Activated naive CD4-positive, alpha-beta T cell treated with anti-CD3 and anti-CD28 coated beads, Interleukin-2, amount 10 ng/mL, durations not matched to agents 7 days and 5 days (primary cell): ENCODE results near the gene UGT1A6.

Experiments used
- CTCF ChIA-PET: fragments of 350-600 bp; sonication (Branson Sonifier 250); formaldehyde crosslinking; loops from one replicate; lab custom pipeline; 2021; ENCODE audit warnings: antibody characterized with exemption; lab: Charles Lee
- DNase-seq: peaks from one replicate; pipeline ENCODE4 v3.0.0-alpha.2; 2020
- H3K27ac Mint-ChIP-seq: one replicate; pipeline ENCODE4 v1.8.0; 2021; ENCODE audit warnings: mild to moderate bottlenecking, moderate library complexity, mixed read lengths
- H3K27me3 Mint-ChIP-seq: one replicate; pipeline ENCODE4 v1.8.0; 2021; ENCODE audit warnings: mild to moderate bottlenecking, mixed read lengths
- H3K36me3 Mint-ChIP-seq: one replicate; pipeline ENCODE4 v1.8.0; 2021; ENCODE audit warnings: mixed read lengths
- H3K4me1 Mint-ChIP-seq: one replicate; pipeline ENCODE4 v1.8.0; 2021; ENCODE audit warnings: mixed read lengths
- H3K4me3 Mint-ChIP-seq: one replicate; pipeline ENCODE4 v1.8.0; 2021; ENCODE audit warnings: mild to moderate bottlenecking, moderate library complexity, mixed read lengths
- H3K9me3 Mint-ChIP-seq: one replicate; pipeline ENCODE4 v1.8.0; 2021; ENCODE audit warnings: mixed read lengths

The UGT1A6 gene

GRCh38 chr2:233816334-233816733 lies 123.6 kb downstream of the UGT1A6 start:
- H3K36me3 Mint-ChIP-seq, result no peaks in the 10 kb centered on the region
- no peak for DNase-seq
- H3K27ac Mint-ChIP-seq, result no peak overlapping the region
- no peaks in the 10 kb centered on the region for H3K9me3 Mint-ChIP-seq
- CTCF ChIA-PET, result no interaction called here
- H3K4me1 Mint-ChIP-seq, result no peaks in the 10 kb centered on the region
- no peak overlapping the region for H3K4me3 Mint-ChIP-seq
- peaks cover 26% of the 10 kb centered on the region for H3K27me3 Mint-ChIP-seq

GRCh38 chr2:233816771-233817170 lies 124.1 kb downstream of the UGT1A6 start:
- Mint-ChIP-seq H3K27me3 (peaks cover 26% of the 10 kb centered on the region), H3K36me3 (no peaks in the 10 kb centered on the region), H3K4me3 (no peak overlapping the region), H3K27ac (no peak overlapping the region), H3K9me3 (no peaks in the 10 kb centered on the region), H3K4me1 (no peaks in the 10 kb centered on the region)
- CTCF ChIA-PET, result no interaction called here
- DNase-seq, result no peak

GRCh38 chr2:233817361-233817911 lies 124.7 kb downstream of the UGT1A6 start:
- no peaks in the 10 kb centered on the region for H3K36me3 Mint-ChIP-seq
- H3K4me1 Mint-ChIP-seq, result no peaks in the 10 kb centered on the region
- H3K9me3 Mint-ChIP-seq, result no peaks in the 10 kb centered on the region
- DNase-seq, result peak; percentile 16
- peaks cover 26% of the 10 kb centered on the region for H3K27me3 Mint-ChIP-seq
- no peak overlapping the region for H3K4me3 Mint-ChIP-seq
- no peak overlapping the region for H3K27ac Mint-ChIP-seq
- CTCF ChIA-PET, result no interaction called here

- H3K27me3 Mint-ChIP-seq, result peaks cover 26% of the 10 kb centered on the region
- H3K36me3 Mint-ChIP-seq, result no peaks in the 10 kb centered on the region
- no peak overlapping the region for H3K27ac Mint-ChIP-seq
- H3K4me3 Mint-ChIP-seq, result no peak overlapping the region
- H3K9me3 Mint-ChIP-seq, result no peaks in the 10 kb centered on the region
- CTCF ChIA-PET, result no interaction called here
- H3K4me1 Mint-ChIP-seq, result no peaks in the 10 kb centered on the region
- peak; percentile 18 for DNase-seq
These were observed 125.4 kb downstream of the UGT1A6 start for GRCh38 chr2:233817995-233818638.

GRCh38 chr2:233818639-233819621 lies 126.2 kb downstream of the UGT1A6 start:
- Mint-ChIP-seq H3K4me1 (no peaks in the 10 kb centered on the region), H3K27me3 (peaks cover 29% of the 10 kb centered on the region), H3K4me3 (no peak overlapping the region), H3K36me3 (no peaks in the 10 kb centered on the region), H3K27ac (no peak overlapping the region), H3K9me3 (no peaks in the 10 kb centered on the region)
- DNase-seq, result peak; percentile 6
- CTCF ChIA-PET, result no interaction called here

- Mint-ChIP-seq H3K36me3 (no peaks in the 10 kb centered on the region), H3K9me3 (no peaks in the 10 kb centered on the region), H3K27me3 (peaks cover 23% of the 10 kb centered on the region), H3K4me1 (no peaks in the 10 kb centered on the region), H3K4me3 (no peak overlapping the region), H3K27ac (no peak overlapping the region)
- DNase-seq, result peak; percentile 17
- CTCF ChIA-PET, result no interaction called here
These were observed 127.4 kb downstream of the UGT1A6 start for GRCh38 chr2:233819884-233820773.

- H3K27ac Mint-ChIP-seq, result no peak overlapping the region
- H3K4me1 Mint-ChIP-seq, result no peaks in the 10 kb centered on the region
- CTCF ChIA-PET, result no interaction called here
- peaks cover 24% of the 10 kb centered on the region for H3K27me3 Mint-ChIP-seq
- peak; percentile 4 for DNase-seq
- H3K9me3 Mint-ChIP-seq, result no peaks in the 10 kb centered on the region
- H3K36me3 Mint-ChIP-seq, result no peaks in the 10 kb centered on the region
- no peak overlapping the region for H3K4me3 Mint-ChIP-seq
These were observed 128.1 kb downstream of the UGT1A6 start for GRCh38 chr2:233820774-233821105.

DNA sequence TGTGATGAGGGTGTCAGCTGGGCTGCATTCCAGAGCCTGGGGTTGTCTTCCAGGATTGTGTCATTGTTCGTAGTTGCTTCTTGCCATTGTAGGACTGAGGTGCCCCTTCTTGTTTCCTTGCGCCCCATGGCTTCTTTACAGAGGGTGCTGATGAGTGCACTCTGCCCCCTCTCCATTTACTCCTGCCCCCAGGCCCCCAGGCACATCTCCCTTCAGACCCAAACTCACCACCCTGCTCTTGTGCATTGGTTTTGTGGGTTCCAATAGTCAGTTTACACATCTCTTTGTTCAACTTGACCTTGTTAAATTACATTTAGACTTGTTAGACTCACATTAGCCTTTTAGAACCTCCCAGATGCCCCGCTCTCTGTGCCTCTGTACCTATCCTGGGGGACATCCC lies 128.5 kb downstream of the UGT1A6 start:
- CTCF ChIA-PET, result no interaction called here
- H3K4me1 Mint-ChIP-seq, result no peaks in the 10 kb centered on the region
- peaks cover 24% of the 10 kb centered on the region for H3K27me3 Mint-ChIP-seq
- DNase-seq, result peak; percentile 14
- no peaks in the 10 kb centered on the region for H3K36me3 Mint-ChIP-seq
- no peak overlapping the region for H3K4me3 Mint-ChIP-seq
- no peak overlapping the region for H3K27ac Mint-ChIP-seq
- H3K9me3 Mint-ChIP-seq, result no peaks in the 10 kb centered on the region

DNA sequence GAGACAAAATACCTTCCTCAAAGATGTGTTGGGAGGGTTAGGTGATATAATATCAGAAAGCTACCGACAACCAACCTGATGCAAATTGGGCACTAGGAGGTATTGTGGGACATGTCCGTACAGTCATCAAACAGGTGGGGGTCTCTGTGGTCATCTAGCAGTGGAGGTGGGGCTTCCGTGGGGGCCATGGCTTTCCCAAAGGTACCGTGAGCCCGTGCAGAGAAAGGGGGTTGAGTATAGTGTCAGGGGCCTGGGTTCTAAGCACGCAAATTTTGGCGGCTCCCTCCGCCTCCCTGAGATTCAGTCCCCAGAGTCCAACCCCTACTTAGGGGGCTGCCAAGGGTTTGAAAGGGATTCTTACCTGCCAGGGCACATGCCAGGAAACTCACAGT lies 129.0 kb downstream of the UGT1A6 start:
- peak; percentile 8 for DNase-seq
- H3K9me3 Mint-ChIP-seq, result no peaks in the 10 kb centered on the region
- H3K4me3 Mint-ChIP-seq, result no peak overlapping the region
- no peaks in the 10 kb centered on the region for H3K36me3 Mint-ChIP-seq
- H3K27ac Mint-ChIP-seq, result no peak overlapping the region
- peaks cover 20% of the 10 kb centered on the region for H3K27me3 Mint-ChIP-seq
- CTCF ChIA-PET, result no interaction called here
- no peaks in the 10 kb centered on the region for H3K4me1 Mint-ChIP-seq

GRCh38 chr2:233822101-233822771 lies 129.5 kb downstream of the UGT1A6 start:
- H3K9me3 Mint-ChIP-seq, result no peaks in the 10 kb centered on the region
- H3K27ac Mint-ChIP-seq, result no peak overlapping the region
- DNase-seq, result peak; percentile 17
- no peak overlapping the region for H3K4me3 Mint-ChIP-seq
- CTCF ChIA-PET, result no interaction called here
- no peaks in the 10 kb centered on the region for H3K4me1 Mint-ChIP-seq
- H3K27me3 Mint-ChIP-seq, result peaks cover 17% of the 10 kb centered on the region
- no peaks in the 10 kb centered on the region for H3K36me3 Mint-ChIP-seq
